ENCODE data around the gene CCM2.

The CCM2 gene

DNA sequence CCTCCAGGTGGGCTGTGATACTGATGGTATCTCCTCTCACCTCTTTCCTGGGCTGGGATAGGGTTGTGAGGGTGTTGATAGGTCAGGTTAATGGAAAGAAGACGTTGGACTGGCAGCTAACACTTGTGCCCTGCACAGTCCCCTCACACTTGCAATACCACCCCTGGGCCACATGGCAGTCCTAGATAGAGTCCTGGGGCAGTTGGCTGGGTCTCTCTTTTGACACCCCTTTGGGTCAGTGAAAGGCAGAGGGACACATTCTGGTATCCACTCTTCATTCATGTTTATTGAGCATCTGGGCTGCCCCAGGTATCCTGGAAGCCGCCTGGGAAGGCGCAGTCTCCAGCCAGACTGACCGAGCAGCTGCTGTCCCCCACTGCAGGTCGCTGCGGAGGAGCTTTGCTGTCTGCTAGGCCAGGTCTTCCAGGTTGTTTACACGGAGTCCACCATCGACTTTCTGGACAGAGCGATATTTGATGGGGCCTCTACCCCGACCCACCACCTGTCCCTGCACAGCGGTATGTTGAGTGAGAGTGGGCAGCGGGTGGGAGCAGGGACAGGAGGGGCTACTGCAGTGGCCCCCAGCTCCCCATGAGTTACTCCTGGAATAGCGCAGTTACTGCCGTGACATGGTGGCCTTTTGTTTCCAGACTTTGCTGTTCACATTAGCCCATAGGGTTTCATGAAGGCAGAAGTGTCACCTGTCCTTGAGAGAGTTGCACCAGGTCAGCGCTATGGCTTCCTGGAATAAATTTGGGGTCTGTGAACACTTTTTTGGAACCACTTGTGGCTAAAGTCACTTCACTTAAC, 69.6 kb downstream of the CCM2 start:
- DNase-seq: no peak

DNA sequence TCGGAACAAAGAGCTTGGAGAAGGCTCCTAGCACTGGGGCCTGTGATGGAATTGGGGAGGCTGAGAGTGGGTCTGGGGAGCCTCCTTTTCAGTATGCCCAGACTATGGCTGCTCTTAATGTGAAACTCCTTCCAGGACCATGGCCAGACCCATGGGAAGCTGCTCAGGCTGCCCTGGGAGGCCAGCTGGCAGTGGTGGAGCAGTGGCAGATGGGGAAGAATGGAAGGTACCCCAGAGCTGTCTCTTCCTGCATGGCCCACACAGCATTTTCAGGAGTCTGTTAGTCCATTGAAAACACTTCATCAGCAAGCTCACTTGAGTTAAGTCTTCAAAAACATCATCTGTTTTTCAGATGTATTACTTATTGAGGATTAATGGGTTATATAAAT, 70.2 kb downstream of the CCM2 start:
- no peak for DNase-seq

DNA sequence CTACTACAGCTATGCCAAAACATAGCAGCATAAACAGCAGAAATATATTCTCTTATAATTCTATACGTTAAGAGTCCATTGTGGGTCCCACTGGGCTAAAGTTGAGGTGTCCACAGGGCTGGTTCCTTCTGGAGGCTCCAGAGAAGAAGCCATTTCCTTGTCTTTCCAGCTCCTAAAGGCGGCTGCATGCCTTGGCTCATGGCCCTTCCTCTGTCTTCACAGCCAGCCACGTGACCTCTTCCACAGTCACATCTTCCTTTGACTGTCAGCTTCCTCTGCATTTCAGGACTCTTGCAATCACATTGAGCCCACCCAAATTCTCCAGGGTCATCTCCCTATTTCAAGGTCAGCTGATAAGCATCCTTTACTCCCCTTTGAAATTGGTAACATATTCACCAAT, 71.5 kb downstream of the CCM2 start:
- DNase-seq: no peak

DNA sequence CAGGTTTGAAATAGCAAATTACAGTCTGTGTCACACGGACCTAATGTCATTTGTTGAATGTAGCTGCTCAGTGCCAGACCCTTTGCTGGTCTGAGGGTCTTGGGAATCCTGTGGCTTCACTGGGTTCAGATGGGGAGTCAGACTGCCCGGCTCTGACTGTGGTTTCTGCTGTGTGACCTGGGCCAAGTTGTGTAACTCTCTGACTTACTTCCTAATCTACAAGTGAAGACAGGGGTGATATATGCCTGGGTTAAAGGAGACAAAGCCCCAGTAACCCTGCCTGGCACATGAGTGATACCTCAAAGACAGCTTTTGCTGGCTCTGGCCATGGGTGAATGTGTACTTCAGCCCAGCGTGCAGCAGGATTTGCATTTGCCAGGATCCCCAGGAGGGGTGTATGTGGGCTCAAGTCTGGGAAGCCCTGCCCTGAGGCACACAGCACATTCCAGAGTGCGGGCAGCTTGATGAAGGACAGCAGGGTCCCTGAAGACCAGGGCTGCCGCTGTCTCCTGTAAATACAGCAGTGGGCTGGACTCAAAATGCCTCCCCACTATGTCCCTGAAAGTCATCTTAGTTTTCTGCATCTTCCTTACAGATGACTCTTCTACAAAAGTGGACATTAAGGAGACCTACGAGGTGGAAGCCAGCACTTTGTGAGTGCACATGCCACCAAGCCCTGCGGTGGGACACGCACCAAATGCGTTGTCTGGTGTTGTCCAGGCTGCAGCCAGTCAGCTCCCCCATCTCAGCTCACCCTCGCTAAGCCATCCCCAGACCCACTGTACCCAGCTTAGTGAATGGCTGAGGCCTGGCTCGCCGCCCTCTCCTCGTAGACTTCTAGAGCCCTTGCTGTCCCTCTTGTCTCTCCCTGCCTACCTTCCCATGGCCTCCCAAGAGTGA, 72.4 kb downstream of the CCM2 start:
- DNase-seq: no peak

DNA sequence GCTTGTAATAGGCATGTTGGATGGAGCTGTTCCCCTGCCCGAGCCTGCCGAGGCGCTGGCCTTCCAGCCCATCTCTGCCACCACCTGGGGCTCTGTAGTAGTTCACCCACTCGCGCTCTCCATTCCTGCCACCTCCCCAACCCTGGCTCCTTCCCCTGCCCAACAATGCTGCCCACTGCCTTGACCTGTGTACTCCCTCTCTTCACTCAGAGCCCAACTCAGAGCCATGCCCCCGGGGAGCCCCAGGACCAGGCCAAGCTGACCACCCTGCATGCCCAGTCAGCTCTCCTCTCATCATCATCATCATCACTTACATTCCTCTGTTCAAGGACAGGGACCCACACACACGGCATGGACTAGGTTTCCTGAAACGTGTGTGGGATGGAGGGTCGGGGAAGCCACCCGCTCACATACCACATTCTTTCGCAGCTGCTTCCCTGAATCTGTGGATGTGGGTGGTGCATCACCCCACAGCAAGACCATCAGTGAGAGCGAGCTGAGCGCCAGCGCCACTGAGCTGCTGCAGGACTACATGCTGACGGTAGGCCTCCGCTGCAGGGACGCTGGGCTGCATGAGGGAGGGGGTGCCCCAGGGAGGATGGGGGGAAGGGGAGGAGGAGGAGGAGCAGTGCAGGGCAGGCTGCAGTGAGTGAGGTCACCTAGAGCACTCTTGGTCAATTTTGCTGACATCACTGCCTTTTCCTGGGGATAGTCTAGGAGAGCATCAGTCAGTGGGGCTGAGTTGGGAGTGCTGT, 73.2 kb downstream of the CCM2 start:
- no peak for DNase-seq

DNA sequence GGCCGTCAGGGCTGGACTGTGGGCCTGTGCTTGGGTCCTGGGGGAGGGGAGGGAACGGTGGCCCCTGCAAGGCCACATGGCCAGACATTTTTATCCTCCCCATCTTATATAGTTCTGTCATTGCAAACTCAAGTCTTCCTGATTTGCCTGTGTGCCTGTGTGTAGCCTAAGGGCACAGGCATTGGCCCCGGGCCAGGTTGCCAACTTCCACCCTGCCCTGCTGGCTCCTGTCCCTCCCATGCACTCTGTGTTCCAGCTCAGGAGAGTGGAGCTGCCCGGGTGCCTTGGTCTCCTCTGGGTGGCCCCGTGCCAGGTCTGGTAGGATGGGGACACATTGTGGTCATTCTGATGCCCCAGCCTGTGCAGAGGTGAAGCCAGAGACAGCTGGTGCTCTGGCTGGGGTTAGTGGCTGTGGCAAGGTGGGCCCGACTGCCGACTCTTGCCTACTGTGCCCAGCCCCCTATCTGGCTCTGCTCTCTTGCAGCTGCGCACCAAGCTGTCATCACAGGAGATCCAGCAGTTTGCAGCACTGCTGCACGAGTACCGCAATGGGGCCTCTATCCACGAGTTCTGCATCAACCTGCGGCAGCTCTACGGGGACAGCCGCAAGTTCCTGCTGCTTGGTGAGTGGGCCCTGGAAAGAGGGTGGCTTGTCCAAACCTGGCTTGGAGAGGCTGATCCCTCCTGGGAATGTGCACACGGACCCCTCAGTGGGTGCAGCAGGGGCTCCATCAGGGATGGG, 74.0 kb downstream of the CCM2 start:
- no peak for DNase-seq

DNA sequence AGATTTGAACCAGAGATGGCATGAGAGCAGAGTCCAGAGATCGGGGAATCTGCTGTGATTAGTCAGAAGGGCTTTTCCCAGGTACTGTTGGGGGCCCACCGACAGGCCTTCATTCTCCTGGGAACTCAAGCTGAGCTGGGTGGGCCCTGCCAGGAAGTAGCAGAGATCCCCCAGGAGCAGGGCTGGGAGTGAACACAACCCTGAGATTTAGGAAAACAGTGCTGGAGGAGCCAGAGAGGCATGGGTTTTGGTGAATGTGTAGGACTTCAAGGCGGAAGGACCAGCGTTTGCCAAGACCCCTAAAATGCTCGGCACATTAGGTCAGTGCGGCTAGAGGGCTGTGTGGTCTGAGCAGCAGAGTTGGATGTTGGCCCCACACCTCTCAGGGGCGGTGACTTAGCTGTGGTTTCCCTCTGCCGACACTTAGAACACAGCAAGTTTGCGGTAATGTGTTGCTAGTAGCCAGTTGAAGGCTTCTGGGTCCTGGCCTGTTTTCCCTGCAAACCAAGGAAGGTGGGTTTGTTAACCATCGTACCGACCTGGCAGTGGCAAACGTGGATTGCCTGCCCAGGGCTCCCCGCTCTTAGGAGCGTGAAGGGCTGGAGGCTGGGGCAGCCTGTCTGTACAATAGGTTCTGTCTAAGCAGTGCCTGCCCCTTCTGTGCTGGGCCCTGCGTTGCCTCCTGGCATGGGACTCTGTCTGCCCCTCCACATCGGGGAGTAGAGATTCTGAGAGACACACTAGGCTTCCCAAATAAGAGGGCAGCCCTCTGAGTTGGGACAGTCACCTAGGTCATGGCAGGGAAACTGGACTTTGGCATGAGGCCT, 74.7 kb downstream of the CCM2 start:
- no peak for DNase-seq

DNA sequence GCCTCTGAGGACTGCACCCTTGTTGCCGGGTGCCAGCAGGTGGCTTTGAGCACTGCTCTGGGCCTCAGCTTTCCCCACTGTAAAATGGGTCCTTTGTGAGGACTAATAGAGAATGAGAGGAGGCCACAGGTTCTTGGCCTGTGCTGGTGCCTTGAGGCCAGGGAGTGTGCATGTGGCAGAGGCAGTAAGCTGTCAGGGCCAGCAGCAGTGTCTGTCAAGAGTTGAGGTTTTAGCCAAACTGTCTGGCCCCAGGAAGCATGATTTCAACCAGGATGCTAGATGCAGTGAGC, 75.3 kb downstream of the CCM2 start:
- DNase-seq: no peak

DNA sequence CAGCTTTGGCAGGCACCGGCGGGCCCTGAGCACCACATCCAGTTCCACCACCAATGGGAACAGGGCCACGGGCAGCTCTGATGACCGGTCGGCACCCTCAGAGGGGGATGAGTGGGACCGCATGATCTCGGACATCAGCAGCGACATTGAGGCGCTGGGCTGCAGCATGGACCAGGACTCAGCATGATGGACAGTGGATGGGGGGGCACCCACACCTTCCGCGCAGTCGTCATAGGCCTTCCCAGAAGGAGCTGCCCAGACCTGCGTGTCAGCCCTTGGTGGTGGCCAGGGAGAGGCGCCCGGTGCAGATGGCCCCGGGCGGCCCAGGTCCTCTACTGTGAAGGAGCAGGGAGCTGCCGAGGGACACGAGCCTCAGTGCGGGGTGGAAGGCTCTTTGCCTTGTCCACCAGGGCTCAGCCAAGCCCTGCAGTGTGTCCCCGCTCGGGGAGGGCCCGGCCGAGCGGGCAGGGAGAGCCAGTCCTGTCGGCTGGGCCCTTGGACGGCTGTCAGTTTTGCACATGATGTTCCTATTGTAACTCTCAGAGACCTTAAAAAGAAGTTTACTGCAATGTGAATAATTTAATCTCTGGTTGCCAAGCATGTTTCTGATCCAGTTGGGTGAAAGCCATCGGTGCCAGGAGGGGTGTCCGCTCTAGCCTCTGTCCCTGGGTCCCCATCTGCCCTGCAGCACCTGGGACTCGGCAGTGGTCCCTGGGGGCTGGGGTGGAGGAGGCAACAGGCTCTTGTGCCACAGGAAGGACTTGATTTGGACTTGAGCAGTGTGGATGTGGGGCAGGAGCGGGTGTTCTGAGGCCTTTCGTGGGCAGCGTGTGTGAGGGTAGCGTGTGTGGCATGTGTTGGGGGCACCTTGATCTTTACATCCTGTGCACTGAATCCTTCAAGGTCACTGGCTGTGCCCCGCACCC, 76.1 kb downstream of the CCM2 start:
- DNase-seq: no peak

DNA sequence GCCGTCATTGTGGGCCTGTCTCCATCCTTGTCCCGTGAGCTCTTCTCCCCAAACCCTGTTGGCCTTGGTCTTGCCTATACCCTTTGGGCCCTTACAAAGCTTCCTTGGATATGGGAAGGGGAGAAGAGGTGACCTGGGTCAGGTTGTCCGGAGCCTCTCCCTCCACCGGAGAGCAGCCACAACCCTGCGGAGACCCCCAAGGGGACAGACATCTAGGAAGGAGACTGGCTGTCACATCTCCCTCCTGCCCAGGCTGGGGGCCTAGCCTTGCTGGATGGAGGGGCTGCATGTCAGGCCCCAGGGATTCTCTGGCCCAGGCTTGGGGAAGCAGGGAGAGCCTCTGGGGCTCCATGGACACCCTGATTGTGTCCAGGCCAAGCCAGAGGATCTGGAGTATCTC, 76.9 kb downstream of the CCM2 start:
- DNase-seq: no peak

DNA sequence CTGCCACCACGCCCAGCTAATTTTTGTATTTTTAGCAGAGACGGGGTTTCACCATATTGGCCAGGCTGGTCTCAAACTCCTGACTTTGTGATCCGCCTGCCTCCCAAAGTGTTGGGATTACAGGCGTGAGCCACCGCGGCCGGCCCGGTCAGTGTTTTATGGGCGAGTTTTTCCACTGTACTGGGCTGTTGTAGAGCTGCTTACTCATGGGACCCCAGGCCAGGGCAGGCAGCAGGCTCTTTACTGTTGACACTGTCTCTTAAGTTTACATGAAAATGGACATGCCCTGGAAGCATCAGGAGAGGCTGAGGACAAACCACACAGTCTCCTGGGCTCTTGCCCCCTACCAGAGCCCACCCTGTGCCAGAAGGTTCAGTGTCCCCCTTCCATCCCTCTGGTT, 77.6 kb downstream of the CCM2 start:
- DNase-seq: no peak

DNA sequence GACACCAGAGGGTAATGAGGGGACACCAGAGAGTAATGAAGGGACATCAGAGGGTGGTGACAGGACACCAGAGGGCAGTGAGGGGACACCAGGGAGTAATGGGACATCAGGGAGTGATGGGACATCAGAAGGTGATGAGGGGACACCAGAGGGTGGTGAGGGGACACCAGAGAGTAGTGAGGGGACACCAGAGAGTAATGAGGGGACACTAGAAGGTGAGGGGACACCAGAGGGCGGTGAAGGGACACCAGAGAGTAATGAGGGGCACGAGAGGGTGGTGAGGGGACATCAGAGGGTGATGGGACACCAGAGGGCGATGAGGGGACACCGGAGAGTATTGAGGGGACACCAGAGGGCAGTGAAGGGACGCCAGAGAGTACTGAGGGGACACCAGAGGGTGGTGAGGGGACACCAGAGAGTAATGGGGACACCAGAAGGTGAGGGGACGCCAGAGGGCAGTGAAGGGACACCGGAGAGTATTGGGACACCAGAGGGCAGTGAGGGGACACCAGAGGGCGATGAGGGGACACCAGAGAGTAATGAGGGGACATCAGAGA, 78.2 kb downstream of the CCM2 start:
- DNase-seq: no peak

DNA sequence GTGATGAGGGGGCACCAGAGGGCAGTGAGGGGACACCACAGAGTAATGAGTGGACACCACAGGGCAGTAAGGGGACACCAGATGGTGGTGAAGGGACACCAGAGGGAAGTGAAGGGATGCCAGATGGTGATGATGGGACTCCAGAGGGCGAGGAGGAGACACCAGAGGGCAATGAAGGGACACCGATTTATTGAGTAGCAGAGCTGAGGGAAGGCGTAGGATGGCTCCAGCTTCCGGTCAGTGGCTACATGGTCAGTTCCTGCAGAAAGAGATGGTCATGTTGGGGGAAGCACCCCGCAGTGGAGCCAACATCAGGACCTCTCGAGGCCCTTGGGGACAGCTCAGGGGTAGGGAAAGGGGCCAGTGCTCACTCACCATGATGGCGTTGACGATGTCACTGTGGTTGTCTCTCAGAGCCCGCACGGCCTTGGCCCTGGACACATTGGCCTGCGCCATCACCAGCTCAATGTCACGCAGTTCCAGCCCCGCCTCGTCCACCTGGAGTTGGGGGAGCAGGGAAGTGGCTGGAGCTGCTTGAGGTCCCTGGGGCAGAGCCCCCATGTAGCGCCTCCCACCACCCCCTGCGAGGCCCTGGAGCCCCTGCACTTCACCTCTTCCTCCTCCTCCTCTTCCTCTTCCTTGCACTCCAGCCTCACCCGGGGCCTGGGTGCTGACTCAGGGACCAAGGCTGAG, 80.4 kb downstream of the CCM2 start:
- DNase-seq: no peak

DNA sequence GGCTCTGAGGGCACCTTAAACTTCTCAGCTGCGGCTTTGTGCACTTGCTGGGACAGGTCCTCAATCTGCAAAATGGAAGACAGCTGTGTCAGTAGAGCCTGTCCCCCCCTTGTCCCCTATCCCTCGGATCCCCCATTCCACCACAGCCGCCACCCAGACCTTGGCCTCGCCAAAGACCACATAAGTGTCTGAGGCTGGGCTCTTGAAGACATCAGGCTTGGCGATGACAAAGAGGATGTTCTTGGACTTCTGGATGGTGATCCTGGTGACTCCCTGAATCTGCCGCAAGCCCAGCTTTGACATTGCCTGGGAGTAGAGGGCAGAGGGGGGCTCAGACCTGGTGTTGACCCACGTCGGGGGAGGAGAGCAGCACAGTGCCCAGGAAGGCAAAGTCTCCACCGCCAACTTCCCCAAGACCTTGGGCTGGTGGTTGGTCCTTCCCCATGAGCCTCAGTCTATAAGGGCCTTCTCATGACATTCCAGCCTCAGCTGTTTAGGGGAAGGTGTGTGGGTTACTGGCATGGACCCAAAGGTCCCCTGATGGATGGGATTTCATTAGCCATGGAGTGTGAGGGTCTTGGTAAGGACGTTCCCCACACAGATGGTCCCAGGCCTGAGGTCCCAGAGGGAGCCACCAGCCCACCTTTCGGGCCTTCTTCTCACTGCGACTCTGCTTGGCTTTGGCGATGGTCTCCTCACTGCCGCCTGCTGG, 81.1 kb downstream of the CCM2 start:
- DNase-seq: no peak

DNA sequence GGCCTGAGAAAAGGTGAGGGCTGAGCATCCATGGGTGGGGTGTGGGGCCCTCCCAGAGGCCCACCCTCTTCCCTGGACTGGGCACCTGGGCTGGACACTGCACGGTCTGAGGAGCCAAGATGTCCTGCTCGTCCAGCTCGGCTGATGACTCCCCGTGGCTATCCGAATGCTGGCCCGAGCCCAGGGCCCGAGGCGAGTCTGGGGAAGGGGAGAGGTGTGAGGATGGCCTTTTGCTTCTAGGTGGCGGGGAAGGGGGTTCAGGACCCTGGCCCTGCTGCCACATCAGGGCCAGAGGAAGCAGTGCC, 81.6 kb downstream of the CCM2 start:
- DNase-seq: no peak

DNA sequence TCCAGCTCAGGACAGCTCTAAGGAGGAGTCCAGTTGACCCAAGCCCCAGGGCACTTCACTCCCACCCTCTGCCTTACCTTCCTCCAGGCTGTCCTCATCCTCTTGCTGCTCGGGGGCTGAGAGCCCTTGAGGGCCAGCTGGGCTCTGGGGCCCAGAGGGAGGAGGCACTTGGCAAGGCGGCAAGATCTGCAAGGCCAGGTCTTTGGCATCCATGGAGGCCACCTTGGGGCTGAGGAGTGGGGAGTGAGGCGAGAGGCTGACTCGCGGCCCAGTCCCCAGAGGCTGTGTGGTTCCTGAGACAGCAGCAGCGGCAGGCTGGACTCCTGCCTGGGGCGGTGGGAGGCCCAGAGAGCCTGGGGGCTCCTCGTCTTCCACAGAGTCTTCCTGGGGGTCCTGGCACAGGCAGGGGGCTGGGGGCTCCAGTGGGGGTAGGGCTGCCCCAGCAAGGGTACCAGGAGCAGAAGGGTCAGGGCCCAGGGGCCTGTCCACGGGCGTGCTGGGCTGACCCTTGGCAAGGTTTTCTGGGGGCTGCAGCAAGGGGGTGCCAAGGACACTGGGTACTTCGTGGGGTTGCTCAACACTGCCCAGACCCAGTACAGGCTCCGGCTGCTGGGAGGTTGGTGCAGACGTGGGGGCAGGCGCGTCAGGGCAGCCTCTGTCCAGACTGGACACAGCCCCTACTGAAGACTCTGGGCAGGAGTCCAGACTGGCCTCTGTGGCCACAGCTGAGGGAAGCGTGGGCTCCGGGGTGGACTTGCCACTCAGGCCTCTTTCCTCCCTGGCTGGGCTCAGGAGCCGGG, 82.2 kb downstream of the CCM2 start:
- DNase-seq: no peak

DNA sequence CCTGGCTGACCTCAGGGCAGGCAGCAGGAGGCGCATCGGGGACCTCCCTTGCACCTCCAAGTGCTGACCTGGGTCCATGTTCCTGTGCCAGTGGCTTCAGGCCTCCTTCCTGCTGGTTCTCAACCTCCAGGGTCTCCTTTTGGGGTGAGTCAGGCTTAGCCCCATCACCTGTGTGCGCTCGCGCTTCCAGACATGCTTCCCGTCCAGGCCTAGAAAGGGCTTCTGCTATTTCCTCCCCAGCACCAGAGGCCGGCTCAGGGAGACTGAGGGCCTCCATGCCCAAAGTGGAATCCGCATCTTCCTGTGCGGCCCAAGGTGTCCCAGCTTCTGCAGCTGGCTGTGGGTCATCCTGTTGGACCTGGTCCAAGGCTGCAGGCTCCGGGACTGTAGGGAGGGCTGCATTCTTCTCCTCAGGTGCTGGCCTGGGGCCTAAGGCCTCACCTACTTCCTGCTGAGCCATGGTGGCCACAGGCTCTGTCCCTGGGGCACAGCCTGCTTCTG, 82.9 kb downstream of the CCM2 start:
- DNase-seq: no peak

DNA sequence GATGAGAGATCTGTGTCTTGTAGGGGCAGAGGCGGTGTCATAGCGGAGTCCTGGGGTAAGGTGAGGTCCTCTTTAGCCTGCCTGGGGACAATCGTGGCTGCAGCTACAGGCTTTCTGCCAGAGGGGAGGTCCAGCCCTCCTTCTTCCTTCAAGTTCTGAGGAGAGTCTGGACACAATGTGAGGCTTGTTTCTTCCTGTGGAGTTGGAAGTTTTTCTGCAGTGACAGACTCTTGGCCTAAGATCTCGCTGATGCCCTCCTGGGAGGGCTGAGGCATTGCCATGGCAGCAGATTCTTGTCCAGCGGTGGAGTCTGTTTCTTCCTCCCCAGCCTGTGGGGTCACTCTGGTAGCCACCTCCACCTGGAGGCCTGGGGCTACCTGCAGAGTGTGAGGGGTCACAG, 84.3 kb downstream of the CCM2 start:
- no peak for DNase-seq

Measured in activated CD8-positive, alpha-beta memory T cell treated with anti-CD3 and anti-CD28 coated beads, Interleukin-2, amount 50 U/mL, for 48 hours (primary cell).